NCI-H2029 (cell line): ENCODE data around the gene C19orf25.
"Not testable (repeated sequence)": the region's sequence is repeated elsewhere in the genome, so short reads cannot be mapped to it uniquely, and the experiment has no call there.

Experiments
- DNase-seq: peaks from one replicate; lab custom pipeline; 2025; lab: John Stamatoyannopoulos, UW

C19orf25 gene

DNA sequence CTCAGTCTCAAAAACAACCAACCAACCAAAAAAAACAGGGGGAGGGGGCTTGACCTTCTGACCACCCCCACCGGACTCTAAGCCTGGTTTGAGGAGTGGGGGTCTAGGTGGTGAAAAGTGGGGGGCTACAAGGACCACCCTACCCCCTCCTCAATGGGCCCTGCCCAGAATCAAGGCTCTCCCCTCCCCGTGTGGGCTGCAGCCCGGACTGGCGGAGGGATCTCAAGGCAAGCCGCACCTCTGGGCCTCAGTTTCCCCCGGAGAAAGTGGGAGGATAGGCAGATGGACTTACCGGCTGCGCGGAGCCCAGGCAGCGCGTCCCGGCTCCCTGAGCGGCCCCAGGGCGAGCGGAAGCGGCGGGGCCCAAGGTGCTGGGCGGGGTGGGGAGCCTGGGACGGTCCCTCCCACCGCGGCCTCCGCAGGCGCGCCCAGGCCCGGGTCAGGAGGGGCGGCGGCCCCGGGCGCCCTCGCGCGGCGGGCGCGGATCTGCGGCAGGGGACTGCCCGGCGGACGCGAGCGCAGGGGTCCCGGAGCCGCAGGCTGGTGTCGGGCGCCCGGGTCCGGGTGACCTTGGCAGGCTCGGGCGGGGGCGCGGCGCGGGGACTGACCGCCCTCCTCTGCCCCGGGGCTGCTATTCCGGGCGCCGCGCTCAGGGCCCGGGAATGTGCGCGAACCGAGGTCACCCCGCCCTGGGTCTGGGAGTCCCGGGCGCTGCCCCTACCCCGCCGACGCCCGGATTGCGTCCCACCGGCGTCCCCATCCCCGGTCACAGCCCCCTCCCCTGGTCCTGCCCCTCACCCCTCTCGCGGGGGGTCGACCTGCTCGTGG is 33.9 kb upstream of the C19orf25 start, which contains the start of gene ADAMTSL5:
Gene ADAMTSL5, minus strand, starts transcription at position 349 of the 828 bp plus-strand sequence. CDS start 2,076 bp downstream, outside the sequence.
- DNase-seq: no peak

DNA sequence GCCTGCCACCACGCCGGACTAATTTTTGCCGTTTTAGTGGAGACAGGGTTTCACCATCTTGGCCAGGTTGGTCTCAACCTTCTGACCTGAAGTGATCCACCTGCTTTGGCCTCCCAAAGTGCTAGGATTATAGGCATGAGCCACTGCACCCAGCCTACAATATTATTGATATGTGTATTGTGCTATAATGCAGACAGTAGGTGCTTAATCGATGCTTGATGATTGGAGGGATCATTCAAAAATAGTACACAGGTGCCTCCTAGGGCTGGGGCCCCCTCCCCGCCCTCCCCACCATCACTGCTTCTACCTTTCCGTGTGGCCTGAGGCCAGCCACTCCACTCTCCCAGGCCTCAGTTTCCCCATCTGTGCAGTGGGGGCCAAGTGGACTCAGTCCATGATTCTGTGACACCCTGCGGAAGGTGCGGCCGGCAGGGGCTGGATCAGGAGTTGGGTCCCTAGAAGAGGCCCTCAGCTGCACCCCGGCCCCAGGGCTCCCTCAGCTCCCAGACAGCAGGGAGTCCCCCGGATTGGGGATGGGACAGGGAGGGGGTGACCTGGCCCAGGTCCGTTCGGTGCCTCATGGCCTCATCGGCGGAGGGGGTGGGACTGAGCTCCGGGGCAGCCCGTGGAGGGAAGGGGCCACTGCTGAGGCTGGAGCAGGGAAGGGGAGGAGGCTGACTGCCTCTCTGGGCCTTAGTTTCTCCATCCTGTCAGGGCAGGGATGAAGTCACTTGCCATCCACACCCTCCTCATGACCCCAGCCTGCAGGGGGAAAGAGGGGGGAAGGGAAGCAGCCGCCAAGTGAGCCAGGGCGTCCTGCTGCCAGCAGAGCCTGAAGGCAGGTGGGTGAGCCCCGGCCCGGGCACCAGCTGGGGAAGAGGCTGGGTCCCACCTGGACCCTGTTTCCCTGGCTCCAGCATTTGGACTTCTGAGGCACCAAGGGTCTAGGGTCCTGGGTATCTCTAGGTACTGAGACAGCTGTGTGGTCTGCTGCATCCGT is 32.6 kb upstream of the C19orf25 start:
- no peak for DNase-seq

DNA sequence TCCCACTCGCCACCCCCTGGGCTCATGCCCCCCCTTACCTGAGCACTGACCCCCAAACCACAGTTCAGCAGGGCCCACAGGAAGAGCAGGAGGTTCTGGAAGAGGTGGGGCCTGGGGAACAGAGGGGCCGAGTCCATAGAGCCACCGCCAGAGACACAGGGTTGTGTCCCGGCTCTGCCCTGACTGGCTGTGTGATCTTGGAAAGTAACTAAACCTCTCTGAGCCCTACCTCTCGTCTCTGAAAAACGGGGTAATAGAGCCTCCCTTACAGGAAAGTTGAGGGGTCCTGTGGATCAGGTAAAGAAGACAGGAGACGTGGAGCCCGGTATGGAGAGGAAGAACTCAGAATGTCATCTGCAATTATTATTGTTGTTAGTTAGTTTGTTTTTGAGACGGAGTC is 31.8 kb upstream of the C19orf25 start:
- no peak for DNase-seq

DNA sequence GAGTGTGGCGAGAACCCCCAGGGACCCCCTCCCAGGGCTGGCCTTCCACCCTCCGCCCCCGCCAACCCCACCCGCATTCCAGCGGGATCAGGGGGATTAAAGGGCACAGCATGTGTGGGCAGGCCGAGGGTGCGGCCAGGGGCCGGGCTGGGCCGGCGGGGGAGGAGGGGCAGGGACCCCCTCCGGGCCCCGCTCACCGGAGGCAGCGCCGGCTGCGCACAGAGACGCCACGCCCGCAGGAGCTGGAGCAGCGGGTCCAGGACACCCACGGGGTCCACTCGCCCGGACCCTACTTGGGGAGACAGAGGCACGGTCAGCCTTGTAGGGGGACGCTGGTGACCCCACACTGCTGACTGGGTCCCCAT is 31.4 kb upstream of the C19orf25 start:
- no peak for DNase-seq

DNA sequence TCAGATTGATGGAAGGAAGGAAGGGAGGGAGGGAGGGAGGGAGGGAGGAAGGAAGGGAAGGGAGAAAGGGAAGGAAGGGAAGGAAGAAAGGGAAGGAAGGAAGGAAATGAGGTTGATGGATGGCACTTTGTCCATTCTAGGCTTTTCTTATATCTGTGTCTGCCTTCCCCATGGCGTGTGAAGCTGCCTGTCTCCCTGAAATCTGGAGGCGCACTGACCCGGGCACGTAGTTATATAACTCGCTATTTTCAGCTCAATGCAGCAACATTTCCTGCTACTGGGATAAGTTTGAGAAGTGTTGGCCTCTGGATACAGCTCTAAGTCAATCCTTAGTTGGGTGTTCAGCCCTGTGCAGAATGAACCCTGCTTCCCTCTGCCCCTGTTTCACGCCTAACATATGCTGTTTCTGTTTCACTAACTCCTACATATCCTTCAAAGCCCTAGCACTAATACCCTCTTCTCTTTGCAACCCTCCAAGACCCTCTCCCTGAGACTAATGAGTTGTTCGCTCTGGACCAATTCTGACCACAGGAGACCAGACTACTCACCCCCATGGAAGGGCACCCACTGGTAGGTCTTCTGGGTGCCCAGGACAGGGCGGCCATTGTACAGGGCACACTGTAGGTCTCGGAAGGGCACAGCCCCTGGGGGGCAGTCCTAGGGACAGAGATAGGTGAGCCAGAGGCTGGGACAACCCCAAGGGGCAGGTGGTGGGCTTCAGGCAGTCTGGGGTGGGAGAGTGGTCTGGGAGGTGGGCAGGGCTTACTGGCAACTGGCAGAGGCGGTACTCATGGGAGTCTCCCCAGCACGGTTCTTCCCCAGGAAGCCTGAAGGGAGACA is 30.8 kb upstream of the C19orf25 start:
- no peak for DNase-seq

DNA sequence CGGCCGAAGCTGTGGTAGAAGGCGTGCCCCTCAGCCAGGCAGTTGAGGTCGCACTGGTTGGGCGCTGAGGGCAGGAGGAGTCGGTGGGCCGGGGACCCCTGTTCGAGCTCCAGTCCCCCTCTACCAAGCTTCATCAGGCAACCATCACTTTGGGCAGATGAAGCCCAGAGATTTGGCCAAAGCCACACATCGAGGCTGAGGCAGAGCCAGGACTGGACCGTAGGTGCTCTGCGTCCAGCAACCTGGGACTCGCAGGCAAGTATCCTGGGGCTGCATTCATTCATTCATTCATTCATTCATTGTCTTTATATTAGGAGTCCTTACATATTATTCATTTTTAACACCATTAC is 29.5 kb upstream of the C19orf25 start:
- DNase-seq: no peak

DNA sequence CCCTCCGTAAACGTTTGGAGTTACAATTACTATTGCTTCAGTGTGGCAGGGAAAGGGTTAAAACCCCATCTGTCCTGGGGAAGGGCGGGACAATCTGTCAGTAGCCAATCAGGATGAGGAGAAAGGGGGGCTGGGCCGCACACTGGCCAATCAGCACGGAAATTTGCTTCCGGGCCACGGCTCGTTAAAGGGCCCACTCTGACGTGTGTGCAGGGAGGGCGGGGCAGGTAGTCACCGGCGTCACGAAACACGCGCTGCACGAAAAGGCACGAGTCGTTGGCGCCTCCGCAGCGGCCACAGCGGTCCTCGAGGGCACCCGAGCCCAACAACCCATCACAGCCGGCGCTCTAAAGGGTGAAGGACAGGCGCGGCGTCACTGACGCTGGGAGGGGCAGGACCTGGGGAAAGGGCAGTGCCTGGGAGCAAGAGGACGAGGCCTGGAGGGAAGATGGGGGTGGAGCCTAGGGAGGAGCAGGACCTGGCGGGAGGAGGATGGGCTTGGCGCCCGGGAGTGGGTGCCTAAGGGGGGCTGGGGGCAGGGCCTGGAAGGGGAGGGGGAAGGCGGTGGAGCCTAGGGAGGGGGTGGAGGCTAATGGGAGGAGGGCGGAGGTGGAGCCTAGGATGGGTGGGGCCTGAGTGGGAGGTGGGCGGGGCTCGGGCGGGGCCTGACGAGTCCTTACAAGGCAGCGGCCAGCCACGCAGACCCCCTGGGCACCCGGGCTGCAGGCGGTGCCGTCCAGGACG is 28.9 kb upstream of the C19orf25 start:
- peak; percentile 92 for DNase-seq

DNA sequence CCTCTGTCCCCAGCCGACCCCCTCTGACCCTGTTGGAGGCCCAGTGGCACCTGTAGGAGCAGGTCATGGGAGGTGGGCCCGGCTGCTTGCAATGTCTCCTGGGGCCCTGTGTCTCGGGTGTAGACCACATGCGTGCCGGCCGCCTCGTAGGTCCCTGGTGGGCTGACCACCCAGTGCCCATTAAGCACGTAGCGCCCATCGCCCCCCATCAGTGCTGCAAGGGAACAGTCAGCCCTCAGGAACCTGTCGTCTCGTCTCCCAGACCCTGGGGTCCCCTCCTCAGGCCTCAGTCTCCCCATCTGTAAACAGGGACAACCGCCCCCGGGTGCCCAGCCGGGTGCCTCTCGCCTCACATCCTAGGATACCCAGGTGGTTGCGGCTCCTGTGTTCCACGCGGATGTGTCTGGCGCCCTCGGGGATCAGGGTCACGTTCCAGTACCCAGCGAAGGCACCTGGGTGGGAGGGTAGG is 28.2 kb upstream of the C19orf25 start:
- DNase-seq: no peak

DNA sequence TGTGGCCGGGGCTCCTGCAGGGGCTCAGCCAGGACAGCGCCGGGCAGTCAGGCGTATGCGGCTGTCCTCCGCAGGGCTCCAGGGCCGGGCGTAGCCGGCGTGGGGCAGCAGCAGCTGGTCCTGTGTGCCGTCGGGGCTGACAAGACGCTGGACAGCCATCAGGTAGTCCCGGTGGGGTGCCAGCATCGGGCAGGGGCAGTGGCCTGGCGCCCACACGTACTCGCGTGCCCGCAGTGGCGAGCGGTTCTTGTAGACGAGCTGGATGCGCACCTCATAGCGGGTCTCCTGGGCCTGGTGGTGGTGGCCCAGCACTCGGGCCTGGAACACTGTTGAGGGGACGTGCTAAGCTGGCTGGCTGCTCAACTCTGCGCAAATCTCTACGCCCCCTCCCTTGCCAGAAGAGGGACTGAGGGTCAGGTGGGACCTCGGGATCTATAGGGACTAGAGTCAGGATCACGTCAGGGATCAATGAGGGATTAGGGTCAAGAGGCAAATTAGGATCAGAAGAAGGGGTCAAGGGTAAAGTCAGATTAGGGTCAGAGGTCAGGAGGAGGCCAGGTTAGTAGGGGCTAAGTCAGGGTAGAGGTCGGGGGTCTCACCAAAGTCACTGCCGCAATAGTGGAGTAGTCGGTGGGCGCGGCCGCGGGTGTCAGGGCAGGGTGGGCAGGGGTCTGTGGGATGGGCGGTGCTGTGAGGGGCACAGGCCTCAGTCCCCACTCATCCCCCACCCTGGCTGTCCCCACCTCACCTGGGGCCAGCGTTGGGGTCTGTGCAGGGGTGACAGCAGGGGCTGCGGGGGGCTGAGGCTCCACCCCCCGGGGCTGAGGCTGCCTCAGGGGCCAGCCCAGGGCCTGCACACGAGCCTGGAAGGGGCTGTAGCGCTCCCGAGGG is 27.2 kb upstream of the C19orf25 start:
- no peak for DNase-seq

DNA sequence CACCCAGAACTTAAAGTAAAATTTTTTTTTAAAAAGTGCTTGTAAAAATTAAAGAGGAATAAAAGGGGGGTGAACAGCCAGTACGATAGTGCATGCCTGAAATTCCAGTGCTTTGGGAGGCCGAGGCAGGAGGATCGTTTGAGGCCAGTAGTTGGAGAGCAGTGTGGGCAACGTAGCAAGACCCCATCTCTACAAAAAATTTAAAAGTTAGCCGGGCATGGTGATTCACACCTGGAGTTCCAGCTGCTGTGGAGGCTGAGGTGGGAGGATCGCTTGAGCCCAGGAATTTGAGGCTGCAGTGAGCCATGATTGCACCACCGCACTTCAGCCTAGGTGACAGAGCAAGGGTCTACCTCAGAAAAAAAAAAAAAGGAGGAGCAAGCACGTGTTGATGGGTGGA is 26.0 kb upstream of the C19orf25 start:
- DNase-seq: no peak

DNA sequence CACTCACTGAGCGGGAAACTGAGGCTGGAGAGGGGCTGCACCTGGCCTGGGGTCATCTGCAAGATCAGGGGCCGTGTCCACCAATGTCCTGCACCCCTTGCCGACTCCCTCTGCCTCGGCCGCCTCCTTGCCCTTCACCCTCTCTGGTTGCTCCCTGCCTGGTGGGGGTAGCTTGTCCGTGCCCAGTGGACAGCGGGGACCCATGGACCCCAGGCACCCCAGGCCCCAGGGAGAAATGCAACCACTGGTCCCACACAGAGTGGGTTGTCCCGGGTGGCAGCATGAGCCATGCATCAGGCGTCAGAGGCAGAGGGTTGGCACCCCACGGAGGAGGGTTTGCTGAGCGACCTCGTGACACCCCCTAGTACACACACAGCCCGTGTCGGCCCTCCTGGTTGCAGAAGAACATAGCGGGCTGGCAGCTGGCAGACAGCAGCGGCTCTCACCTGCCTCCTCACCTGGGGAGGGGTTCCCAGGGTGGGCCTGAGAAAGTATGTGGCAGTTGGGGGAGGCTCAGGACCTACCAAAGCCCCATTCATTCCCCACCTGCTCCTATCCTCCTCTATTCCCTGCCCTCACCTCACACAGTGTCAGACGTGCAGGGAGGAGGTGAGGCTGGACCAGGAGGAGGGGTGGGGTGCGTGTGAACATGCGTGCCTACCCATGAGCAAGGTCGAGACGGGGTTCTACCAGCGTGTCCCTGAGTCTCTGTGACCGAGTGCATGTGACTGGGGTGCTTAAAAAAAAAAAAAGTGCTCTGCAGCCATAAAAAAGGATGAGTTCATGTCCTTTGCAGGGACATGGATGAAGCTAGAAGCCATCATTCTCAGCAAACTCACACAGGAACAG is 25.1 kb upstream of the C19orf25 start:
- DNase-seq: no peak

DNA sequence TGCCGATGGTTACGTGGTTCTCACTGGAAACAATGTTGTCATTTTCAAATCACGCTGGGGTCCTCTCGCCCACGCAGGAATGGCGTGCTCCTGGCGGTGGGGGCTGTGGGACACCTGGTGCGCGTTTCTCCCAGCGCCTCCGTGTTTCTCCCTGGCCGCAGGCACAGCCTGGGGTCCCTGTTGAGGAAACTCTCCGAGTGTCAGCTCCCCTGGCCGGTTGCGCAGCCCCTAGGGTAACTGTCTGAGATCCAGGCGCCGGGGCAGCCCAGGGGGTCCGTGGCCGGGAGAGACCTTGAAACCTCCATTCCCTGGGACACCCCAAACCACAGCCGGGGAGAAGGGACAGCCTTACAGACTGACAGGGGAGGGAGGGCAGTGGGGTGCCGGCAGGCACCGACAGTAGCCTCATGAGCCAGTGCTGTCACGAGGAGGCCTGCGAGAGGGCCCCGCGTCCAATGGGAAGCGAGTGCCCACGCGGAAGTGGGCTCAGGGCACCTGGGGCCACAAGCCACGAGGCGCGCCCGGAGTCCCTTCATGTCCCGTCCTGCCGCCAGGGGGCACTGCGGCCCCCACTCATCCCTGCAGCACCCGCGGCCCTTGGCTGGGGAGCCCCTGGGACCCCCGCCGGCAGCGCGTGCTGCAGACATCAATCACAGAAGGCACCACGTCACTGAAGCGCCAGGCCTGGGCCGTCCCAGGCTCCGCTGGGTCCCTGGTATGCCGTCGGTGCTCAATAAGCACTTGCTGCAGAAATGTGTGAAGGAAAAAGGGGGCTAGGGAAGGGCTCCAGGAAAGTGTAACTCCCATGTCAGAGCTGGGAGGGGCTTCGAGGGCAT is 24.3 kb upstream of the C19orf25 start:
- DNase-seq: no peak

DNA sequence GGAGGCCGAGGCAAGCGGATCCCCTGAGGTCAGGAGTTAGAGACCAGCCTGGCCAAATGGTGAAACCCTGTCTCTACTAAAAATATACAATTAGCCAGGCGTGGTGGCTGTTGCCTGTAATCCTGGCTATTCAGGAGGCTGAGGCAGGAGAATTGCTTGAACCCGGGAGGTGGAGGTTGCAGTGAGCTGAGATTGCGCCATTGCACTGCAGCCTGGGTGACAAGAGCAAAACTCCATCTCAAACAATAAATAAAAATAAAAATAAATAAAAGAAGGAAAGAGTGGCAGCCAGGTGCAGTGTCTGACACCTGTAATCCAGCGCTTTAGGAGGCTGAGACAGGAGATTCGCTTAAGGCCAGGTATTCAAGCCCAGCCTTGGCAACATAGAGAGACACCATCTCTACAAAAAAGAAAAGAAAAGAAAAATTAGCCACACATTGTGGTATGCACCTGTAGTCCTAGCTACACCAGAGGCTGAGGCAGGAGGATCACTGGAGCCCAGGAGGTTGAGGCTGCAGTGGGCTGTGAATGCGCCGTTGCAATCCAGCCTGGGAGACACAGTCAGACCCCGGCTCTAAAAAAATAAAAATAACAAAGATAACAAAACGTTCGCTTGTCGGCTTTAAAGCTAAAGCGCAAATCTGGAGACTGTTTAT is 23.5 kb upstream of the C19orf25 start:
- no peak for DNase-seq

DNA sequence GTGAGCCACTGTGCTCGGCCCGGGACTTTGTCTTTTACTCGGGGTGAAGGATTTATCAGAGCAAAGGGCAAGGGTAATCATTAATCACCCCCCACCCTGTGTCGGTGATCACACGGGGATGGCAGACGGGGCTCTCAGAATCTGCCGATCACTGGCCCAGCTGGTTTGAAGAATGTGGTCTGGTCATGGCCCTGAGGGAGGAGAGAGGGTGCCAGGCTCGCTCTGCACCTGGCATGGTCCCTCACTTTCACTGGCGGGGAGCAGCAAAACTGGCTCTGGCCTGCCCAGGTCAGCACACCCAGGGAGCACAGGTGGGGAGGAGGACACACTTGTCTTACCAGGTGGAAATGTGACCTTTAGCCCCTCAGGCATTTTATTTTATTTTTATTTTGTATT is 22.2 kb upstream of the C19orf25 start:
- no peak for DNase-seq

DNA sequence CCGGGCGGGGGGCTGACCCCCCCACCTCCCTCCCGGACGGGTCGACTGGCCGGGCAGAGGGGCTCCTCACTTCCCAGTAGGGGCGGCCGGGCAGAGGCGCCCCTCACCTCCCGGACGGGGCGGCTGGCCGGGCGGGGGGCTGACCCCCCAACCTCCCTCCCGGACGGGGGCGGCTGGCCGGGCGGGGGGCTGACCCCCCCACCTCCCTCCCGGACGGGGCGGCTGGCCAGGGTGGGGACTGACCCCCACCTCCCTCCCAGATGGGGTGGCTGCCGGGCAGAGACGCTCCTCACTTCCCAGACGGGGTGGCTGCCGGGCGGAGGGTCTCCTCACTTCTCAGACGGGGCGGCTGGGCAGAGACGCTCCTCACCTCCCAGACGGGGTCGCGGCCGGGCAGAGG is 20.2 kb upstream of the C19orf25 start:
- DNase-seq: not testable (repeated sequence)

DNA sequence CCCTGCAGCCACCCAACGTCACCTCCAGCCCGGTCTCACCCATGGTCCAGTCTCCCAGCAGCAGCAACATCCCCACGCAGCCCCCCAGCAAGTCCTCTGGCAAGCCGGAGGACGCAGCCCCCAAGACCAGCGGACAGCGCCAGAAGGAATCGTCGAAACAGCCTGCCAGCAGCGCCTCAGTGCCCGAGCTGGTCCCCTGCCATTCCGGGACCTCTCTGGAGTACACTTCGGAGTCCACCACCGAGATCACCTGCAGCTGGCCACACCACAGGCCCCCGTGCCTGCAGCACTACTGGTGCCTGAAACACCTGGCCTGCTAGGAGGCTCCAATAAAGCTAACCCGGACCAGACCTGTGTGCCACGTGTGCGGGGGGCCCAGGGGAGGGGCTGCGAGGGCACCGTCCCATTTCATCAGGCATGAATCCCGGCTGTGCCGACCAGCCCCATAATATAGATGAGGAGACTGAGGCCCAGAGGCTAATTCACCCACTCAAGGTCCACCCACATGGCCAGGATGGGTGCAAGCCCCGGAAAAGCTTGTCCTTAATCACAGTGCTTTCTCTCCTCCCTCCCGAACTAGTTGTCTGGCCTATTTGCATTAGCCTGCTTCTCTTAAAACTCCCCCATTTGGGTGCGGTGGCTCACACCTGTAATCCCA is 18.7 kb upstream of the C19orf25 start:
- DNase-seq: no peak
